ENCODE results near the gene CREB3L1.

CREB3L1 gene

DNA sequence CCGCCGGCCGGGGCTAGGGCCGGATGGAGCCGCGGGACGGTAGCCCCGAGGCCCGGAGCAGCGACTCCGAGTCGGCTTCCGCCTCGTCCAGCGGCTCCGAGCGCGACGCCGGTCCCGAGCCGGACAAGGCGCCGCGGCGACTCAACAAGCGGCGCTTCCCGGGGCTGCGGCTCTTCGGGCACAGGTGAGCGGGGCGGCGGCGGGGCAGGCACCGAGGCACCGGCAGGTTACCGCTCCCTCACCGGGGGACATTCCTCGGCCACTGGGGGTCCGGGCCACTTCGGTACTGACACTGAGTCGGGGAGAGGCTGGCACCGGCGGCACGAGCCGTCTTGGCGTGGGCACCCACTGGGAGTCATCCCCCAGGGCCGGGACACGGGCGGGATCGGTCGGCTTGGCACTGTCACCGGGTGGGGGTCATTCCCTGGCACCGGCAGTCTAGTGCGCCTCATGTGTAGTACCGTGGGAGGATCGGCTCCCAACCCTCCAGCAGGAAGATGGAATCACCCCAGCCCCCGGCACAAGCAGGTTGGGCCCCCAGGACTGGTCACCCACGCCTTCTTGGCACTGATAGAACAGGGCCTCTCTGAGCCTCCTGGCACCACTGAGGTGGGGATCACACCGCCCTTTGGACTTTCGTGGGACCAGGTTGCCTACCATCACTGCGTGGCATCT lies 70.3 kb downstream of the CREB3L1 start:
- DNase-seq: no peak

- DNase-seq: peak; percentile 83
Observed at GRCh38 chr11:46348566-46349401, 71.3 kb downstream of the CREB3L1 start.

- no peak for DNase-seq
Observed at GRCh38 chr11:46350695-46351094, 73.2 kb downstream of the CREB3L1 start.

- no peak for DNase-seq
Observed at GRCh38 chr11:46351148-46351547, 73.7 kb downstream of the CREB3L1 start.

DNA sequence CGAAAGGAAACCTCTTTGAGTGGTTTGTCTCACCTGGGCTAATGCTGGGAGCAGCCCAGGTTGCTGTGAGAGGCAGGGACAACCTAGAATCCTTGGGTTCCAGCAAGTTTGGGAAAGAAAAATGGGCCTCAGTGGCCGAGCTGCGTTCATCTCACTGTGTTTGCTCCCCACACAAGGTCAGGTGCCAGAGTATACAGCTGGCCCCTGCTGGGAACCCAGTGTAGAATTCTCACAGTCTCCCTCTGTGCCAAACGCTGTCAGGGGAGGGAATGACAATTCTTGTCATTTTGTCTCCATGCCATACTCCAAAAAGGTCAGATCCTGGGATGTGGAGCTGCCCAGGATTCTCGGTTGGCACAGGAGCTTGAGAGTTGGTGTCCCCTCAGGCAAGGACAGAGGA lies 74.1 kb downstream of the CREB3L1 start:
- no peak for DNase-seq

- DNase-seq: peak; percentile 79
Observed at GRCh38 chr11:46352063-46352841, 74.8 kb downstream of the CREB3L1 start.

DNA sequence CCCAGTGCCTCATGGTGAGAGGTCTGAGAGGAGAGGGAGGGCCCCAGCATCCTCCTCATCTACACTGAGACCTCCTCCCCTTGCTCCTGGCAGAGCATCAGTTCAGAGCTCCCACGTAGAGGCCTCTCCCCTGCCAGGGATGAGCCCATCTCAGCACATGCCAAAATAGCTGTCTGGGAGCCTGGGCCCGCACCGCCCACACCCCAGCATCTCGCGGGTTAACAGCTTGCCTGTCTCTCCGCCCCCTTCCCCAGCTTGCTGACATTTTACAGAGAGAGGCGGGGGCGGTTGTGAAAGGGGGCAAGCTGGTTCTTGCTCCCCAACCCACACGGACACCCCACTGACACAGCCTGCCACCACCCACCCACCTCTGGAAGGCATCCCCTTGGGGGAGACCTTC lies 76.2 kb downstream of the CREB3L1 start:
- DNase-seq: peak; percentile 52

DNA sequence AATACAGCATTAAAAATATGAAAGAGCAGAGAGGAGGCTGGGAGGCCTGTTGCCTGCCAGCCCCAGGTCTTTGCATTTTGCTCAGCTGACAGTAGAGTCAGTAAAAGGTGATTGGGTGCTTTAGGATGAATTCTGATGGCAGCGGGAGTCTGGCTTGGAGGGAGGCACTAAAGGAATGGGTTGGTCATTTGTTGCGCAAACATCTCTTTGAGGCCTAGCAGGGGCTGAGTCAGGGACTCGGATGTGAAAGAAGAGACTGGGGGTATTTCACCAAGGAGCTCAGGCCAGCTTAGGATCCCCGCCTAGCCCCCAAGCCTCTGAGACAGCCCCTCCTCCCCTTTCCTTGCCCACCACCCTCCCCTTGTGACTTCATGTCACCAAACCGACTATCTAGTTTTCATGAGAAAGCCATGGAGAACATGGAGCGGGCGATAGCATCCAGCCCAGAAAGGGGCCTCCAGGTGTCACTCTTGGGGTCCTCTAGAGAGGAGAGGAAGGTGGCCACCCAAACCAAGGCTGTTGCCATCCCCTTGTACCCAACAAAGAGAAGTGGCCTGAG lies 79.5 kb downstream of the CREB3L1 start:
- no peak for DNase-seq

DNA sequence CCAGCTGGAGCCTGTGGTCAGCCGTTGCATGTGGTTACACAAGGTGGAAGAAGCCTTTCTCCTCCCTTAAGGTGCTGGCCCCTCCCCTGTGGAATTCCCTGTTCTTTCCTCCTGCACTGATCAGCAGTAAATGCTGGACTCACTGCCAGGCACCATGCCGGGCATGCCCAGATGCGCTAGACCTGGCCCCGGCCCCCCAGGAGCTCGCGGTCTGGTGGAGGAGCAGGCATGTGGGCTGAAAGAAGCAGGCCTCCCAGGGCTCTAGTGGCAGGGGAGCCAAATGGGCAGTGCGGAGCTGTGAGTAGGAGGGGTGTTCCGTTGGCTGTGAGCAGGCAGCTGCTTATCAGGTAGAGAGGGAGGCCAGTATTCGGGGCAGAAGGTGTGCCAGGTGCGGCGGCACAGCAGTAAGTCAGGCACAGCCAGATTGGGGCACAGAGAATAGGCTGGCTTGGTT lies 80.0 kb downstream of the CREB3L1 start:
- DNase-seq: no peak

DNA sequence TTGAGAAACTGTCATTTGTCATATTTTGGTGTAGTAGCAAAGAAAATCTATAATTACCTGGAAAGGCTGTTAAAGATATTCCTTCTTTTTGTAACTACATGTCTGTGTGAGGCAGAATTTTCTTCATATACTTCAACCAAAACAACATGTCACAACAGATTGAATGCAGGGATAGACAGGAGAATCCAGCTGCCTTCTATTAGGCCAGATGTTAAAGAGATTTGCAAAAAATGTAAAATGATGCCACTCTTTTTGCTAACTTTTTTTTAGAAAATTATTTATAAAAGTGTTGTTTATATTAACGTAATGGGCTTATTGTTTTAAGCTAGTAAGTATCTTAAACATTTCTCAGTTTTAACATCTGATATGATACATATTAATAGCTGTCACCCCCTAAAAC lies 82.5 kb downstream of the CREB3L1 start:
- no peak for DNase-seq

DNA sequence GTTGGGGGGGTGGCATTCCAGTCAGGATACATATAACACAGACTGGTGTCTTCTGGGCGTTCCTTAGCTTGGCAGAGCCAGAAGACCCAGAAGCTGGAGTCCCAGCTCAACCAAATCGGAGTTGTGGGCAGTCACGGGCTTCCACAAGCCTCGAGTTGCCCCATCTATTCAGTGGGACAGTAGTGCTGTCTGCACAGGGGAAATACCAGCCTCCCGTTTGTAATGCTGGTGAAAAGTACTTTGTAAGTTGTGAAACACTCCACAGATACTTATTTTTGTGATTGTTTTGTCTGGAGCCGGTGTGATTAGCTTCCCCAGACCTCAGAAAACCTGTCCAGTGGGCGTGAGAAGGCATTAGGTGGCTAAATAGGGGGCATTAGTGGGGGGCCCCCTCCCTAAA lies 83.4 kb downstream of the CREB3L1 start:
- DNase-seq: no peak

GRCh38 chr11:46361283-46362155 lies 84.1 kb downstream of the CREB3L1 start:
- peak; percentile 80 for DNase-seq

DNA sequence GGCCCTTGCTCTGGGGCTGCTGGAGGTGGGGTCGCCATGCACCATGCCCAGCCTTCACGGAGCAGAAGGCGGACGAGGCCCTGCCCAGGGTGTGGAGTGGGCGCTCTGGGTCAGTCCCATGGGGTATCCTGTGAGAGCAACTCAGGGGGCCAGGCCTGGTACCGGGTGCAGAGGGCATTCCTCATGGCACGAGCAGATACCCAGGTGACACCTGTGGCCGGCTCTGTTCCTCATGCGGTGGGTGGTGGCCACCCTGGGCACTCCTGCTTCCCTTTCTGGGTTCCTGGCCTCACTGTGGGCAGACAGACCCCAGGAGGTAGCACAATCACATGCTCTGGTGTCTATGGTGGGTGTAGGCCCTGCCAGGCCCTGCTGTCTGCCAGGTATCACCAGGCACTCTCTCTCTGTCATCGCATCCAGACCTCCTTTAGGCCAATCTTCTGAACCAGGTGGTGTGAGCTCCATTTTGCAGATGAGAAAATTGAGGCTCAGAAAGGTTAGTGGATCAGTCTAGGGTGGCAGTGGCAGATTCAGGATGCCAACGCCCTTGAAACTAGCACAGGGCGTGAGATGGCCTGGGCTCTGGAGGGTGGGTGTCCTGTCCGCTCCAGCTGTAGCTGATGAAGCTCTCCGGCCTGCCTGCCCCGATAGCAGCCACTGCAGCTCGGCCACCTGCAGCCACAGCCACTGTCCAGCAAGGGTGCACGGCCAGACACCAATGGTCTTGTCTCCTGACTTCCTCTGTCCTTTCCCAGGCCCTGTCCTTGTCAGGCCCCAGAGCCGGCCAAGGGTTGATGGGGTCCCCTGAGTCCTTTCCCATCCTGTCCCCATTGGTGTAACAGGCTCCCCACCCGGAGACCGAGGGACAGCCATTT lies 84.9 kb downstream of the CREB3L1 start:
- no peak for DNase-seq

- no peak for DNase-seq
Observed at GRCh38 chr11:46363031-46363407, 85.6 kb downstream of the CREB3L1 start.

DNA sequence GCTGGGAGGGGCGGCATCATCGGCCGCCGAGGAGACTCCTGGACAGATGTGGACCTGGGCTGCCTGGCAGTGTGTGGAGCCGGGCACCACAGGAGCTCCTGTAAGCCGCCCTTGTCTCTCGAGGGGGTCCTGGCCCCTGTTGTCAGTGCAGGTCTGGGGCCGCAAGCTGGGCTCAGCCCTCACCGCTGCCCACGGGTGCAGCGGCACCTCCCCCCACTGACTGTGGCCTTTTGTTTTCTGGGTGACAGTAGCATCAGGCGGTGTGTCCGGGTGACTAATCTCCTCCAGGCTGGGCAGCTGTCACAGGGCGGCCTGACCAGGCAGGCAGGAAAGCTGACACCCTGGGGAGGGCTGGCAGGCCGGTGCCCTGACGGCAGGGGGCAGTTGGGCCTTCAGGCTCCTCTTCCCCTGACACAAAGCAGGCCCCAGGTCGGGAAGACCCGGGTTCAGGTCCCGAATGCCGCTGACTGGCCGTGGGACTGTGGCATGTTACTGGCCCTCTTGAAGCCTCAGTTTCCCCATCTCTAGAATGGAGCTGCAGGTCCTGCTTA lies 86.1 kb downstream of the CREB3L1 start:
- DNase-seq: no peak

- no peak for DNase-seq
Observed at GRCh38 chr11:46364056-46364455, 86.6 kb downstream of the CREB3L1 start.

- no peak for DNase-seq
Observed at GRCh38 chr11:46364791-46365190, 87.3 kb downstream of the CREB3L1 start.

GRCh38 chr11:46366260-46366659 lies 88.8 kb downstream of the CREB3L1 start:
- no peak for DNase-seq

- DNase-seq: no peak
Observed at GRCh38 chr11:46366661-46367161, 89.2 kb downstream of the CREB3L1 start.

- peak; percentile 86 for DNase-seq
Observed at GRCh38 chr11:46367244-46367915, 89.9 kb downstream of the CREB3L1 start.
